ENCODE measurements around the gene QPCTL.
"Not testable (repeated sequence)": the region's sequence is repeated elsewhere in the genome, so short reads cannot be mapped to it uniquely, and the experiment has no call there.

Gene QPCTL

GRCh38 chr19:45676851-45677263 is 15.6 kb upstream of the QPCTL start:
- DNase-seq (ENCODE audit: low read depth): no peak
- H3K4me3 ChIP-seq (ENCODE audit: low read depth, low read length): no peak overlapping the region
- TF ChIP-seq CTCF (IDR thresholded peaks at IDR 0.05; ENCODE audit: control insufficient read depth, extremely low read depth, insufficient read depth): no peak

DNA sequence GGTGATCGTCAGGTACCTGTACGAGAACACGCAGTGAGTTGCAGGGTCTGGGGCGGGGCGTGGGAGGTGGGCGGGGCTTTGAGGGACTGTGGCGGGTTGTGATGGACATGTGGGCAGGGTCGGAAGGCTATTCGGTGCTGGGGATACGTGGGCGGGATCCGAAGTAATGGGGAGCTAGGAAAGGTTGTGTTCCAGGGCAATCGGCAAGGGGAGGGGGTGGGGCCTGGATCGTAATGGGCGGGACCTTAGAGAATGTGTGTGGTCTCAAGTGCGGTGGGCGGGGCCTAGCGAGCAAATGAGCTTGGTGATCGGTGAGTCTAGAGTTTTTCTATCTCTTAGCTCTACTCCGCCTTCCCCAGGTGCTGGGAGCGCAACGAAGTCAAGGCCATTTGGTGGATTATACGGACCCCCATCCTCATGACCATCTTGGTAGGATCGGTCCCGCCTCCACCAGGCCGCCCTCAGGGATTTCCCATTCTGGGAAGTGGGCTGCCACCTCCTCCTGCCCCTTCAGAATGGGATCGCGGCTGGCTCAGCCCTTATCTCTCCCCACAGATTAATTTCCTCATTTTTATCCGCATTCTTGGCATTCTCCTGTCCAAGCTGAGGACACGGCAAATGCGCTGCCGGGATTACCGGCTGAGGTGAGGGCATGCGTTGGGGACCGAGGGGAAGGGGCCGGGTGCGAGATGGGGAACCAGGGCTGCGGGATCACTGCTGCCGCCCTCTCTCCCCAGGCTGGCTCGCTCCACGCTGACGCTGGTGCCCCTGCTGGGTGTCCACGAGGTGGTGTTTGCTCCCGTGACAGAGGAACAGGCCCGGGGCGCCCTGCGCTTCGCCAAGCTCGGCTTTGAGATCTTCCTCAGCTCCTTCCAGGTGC is 14.9 kb upstream of the QPCTL start:
- no peak overlapping the region for H3K4me3 ChIP-seq (ENCODE audit: low read depth, low read length)
- TF ChIP-seq CTCF (IDR thresholded peaks at IDR 0.05; ENCODE audit: control insufficient read depth, extremely low read depth, insufficient read depth): peak; percentile 33; the same call in 1 of the 2 replicates
- DNase-seq (ENCODE audit: low read depth): no peak

- DNase-seq (ENCODE audit: low read depth): peak; percentile 50
- H3K4me3 ChIP-seq (ENCODE audit: low read depth, low read length): peak overlapping the region; percentile 25; the same call in 1 of the 2 replicates
Measured at GRCh38 chr19:45681391-45682015, 11.0 kb upstream of the QPCTL start.

DNA sequence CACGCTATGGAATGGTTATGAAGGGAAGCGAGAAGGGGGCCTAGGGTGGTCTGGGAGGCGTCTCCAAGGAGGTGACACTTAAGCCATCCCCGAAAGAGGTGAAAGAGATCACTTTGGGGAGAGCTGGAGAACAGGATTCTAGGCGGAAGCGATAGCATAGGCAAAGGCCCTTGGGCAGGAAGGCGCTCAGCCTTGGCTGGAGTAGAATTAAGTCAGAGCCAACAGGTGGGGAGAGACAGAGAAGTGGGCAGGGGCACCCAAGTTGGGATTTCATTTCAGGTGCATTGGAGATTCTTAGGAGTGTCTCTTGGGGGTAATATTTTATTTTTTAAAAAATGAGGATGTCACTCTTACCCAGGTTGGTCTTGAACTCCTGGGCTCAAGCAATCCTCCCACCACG is 10.3 kb upstream of the QPCTL start:
- no peak overlapping the region for H3K4me3 ChIP-seq (ENCODE audit: low read depth, low read length)
- DNase-seq (ENCODE audit: low read depth): no peak
- TF ChIP-seq CTCF (IDR thresholded peaks at IDR 0.05; ENCODE audit: control insufficient read depth, extremely low read depth, insufficient read depth): no peak

More at GRCh38 chr19:45681391-45682015, 11.0 kb upstream of the QPCTL start:
- TF ChIP-seq CTCF (IDR thresholded peaks at IDR 0.05; ENCODE audit: control insufficient read depth, extremely low read depth, insufficient read depth): peak; percentile 72

- no peak for DNase-seq (ENCODE audit: low read depth)
- TF ChIP-seq CTCF (IDR thresholded peaks at IDR 0.05; ENCODE audit: control insufficient read depth, extremely low read depth, insufficient read depth): no peak
Measured at GRCh38 chr19:45682908-45683307, 9.6 kb upstream of the QPCTL start.

DNA sequence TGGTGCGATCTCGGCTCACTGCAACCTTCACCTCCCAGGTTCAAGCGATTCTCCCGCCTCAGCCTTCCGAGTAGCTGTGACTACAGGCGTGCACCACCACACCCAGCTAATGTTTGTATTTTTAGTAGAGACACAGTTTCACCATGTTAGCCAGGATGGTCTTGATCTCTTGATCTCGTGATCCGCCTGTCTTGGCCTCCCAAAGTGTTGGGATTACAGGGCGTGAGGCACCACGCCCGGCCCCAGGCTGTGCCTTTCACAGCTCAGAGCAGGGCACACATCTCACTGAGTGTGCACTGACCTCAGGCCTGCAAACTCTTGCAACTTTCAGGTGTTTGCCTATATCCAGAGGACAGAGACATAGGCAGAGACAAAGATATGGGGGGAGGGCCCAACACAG is 7.4 kb upstream of the QPCTL start:
- not testable (repeated sequence) for DNase-seq (ENCODE audit: low read depth); H3K4me3 ChIP-seq (ENCODE audit: low read depth, low read length)

More at GRCh38 chr19:45682908-45683307, 9.6 kb upstream of the QPCTL start:
- H3K4me3 ChIP-seq (ENCODE audit: low read depth, low read length): no peak overlapping the region

- no peak for DNase-seq (ENCODE audit: low read depth)
- no peak for TF ChIP-seq CTCF (IDR thresholded peaks at IDR 0.05; ENCODE audit: control insufficient read depth, extremely low read depth, insufficient read depth)
- H3K4me3 ChIP-seq (ENCODE audit: low read depth, low read length): no peak overlapping the region
Measured at GRCh38 chr19:45687599-45687998, 4.9 kb upstream of the QPCTL start.
